Pancreas (tissue), 10 donors: ENCODE results near the gene STX11. TPM values are rescaled to one million over a fixed set of nuclear protein-coding genes. Genes with fewer than 3 reads are reported as not detected.

Source experiments
- ATAC-seq, 4 donors: fragments of 200-7000 bp; cut with Tn5 transposase; one replicate each; pipeline versions ENCODE4 v1.8.0 to v1.9.1; 2020; ENCODE audit warnings: mild to moderate bottlenecking in 4 of 4, moderate library complexity in 4 of 4
- DNase-seq, 6 donors: peaks; one replicate each; pipeline ENCODE4 v3.0.0-alpha.2; 2020
- FAIRE-seq: peaks from 2 replicates; lab custom pipeline; 2012; peaks lifted over from hg19 to GRCh38; lab: Jason Lieb, UNC
- H3K27ac ChIP-seq, 4 donors: fragments of 200-600 bp; sonication (generic); 1 replicate in 3 of 4; 2 replicates in 1 of 4; pipeline versions ENCODE4 v1.5.0 to v1.8.0; 2020
- H3K27me3 ChIP-seq, 4 donors: fragments of 200-600 bp; one replicate each; pipeline ENCODE4 v1.8.0; 2021
- H3K36me3 ChIP-seq, 3 donors: fragments of 200-600 bp; sonication (generic) in 1 of 3; one replicate each; pipeline versions ENCODE4 v1.5.0 to v1.8.0; 2020 to 2021
- H3K4me1 ChIP-seq, 3 donors: fragments of 200-600 bp; one replicate each; pipeline ENCODE4 v1.8.0; 2021
- H3K4me3 ChIP-seq, 4 donors: fragments of 200-600 bp; sonication (generic) in 2 of 4; one replicate each; pipeline versions ENCODE4 v1.5.0 to v1.8.0; 2020 to 2021
- H3K9me3 ChIP-seq, 4 donors: fragments of 200-600 bp; one replicate each; pipeline ENCODE4 v1.8.0; 2021
- CTCF ChIP-seq, 4 donors: fragments of 200-600 bp; sonication (generic) in 3 of 4; IDR thresholded peaks; one replicate each; pipeline versions ENCODE4 v1.5.0 to v1.8.0; 2021; ENCODE audit warnings: antibody characterized with exemption in 4 of 4
- WGBS, 2 donors: extraction: QIAGEN DNeasy Blood & Tissue Kit; methylation state at CpG; one replicate each; pipeline ENCODE4 v1.1.7; 2013; 5-methylcytosine and 5-hydroxymethylcytosine counted together
- intact Hi-C, 3 donors: fragments of 100-400 bp; cut with DNase I; formaldehyde crosslinking; loops; one replicate each; pipeline versions ENCODE4 v1.11.1 to v1.14.2; 2022
- polyA plus RNA-seq, 2 donors: library from polyadenylated mRNA; stranded (reverse); fragments of 200-250 nt; gene quantifications; one replicate each; pipeline ENCODE4 v1.2.3, GENCODE V29; 2013
- total RNA-seq, 6 donors: library from RNA; stranded (reverse); fragmentation: NEBNext Ultra II Directional in 4 of 6; extraction: Animal tissue kit (Norgen Biotek cat#: 25700) in 4 of 6; gene quantifications; one replicate each; pipeline versions ENCODE4 v1.2.1 to v1.2.4, GENCODE V29; 2021 to 2023
- donor health status: healthy with polysubstance abuse.
- donor health status: DM: no; HTN: no; CAD: no; lungs with moderate emphysema.
- donor health status: DM: no; HTN: no; CAD: no.
- donor health status: control.
- donor health status: control.
- donor health status: Bipolar disorder and iron deficiency.
- donor health status: DM: yes; HTN: yes; CAD: no.
- donor health status: DM: no; HTN: no; CAD: no.
- donor health status: DM: no; HTN: no; CAD: no.
- donor health status: DM: yes; HTN: yes; CAD: no.

STX11 gene
- total RNA-seq (1 to 10 TPM in 4 of 6 donors, under 1 TPM in 2; 0.47 to 2.6 (median 1.0) TPM), polyA plus RNA-seq (1 to 10 TPM; 1.1 TPM)

DNA sequence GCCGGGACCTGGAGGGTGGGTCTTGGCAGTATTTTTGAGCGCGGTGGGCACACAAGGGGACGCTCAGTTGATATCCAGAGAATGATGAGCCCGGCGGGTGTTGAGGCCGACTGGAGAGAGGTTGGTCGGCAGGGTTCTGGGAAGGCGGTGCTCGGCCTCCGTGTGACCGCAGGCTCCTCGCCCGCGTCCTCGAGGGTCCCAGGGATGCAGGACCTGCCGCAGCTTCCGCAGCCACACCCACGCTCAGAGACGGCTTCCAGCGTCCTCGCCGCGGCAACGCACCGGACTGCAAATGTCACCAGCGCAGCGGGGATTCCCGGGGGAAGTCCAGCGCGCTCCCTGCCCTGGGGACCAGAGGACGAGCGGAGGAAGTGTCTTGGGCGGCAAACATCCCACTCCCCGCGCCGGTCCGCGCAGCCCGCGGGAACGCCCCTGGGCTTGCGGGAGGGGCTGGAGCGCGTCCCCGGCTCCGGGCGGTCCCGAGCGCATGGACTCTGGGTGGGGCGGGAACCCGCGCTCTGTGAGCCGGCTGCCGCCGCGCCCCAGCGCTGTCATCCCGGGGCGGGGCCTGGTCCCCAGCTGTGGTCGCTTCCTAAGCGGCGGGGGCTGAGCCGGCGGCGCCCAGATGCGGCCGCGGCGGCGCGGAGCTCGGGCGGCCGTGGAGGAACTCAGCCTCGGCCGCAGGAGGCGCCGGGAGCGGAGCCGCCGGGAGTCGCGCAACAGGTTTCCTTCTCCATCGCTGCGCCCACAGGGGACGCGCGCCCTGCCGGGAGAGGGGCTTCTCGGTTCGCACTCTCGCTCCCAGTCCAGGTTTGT lies at the start of gene STX11:
Gene STX11, plus strand, starts transcription at position 624 of the 816 bp plus-strand sequence. CDS start 36,111 bp downstream, outside the sequence.
- Histone ChIP-seq H3K36me3 (no peaks in the 10 kb centered on the region), H3K9me3 (no peaks in the 10 kb centered on the region), H3K27ac (peak within 1 kb of the TSS in 2 of 4 donors; percentile 32 to 38), H3K4me1 (no peaks in the 10 kb centered on the region), H3K4me3 (peak within 1 kb of the TSS; percentile 63 to 86 (median 72)), H3K27me3 (no peaks in the 10 kb centered on the region)
- no peak for FAIRE-seq
- DNase-seq: peak; percentile 37 to 81 (median 57)
- intact Hi-C loops: no loop called here
- no peak for TF ChIP-seq CTCF (IDR thresholded peaks at IDR 0.05)
- ATAC-seq: peak; percentile 76 to 87 (median 86)
- WGBS, 2 donors: 1% methylated on average over 77 to 93 of the region's 93 CpGs

GRCh38 chr6:144103026-144103563 lies 47.2 kb upstream of the STX11 start:
- Histone ChIP-seq H3K27ac (no peak overlapping the region), H3K4me1 (no peaks in the 10 kb centered on the region), H3K27me3 (no peaks in the 10 kb centered on the region), H3K36me3 (no peaks in the 10 kb centered on the region), H3K4me3 (no peak overlapping the region), H3K9me3 (no peaks in the 10 kb centered on the region)
- intact Hi-C loops: loop anchor here in 2 of 3 donors (10.0 kb wide), 3 partner anchors 112 to 382 kb away; no protein-coding TSS in a partner anchor
- 64 to 75% methylated on average over 4 of the region's 4 CpGs for WGBS, 2 donors
- ATAC-seq: no peak
- no peak for DNase-seq
- no peak for TF ChIP-seq CTCF (IDR thresholded peaks at IDR 0.05)
- no peak for FAIRE-seq

GRCh38 chr6:144104488-144104887 lies 45.8 kb upstream of the STX11 start:
- Histone ChIP-seq H3K4me1 (no peaks in the 10 kb centered on the region), H3K27me3 (no peaks in the 10 kb centered on the region), H3K9me3 (no peaks in the 10 kb centered on the region), H3K4me3 (no peak overlapping the region), H3K36me3 (no peaks in the 10 kb centered on the region), H3K27ac (no peak overlapping the region)
- intact Hi-C loops: loop anchor here in 2 of 3 donors (10.0 kb wide), 3 partner anchors 110 to 380 kb away; no protein-coding TSS in a partner anchor
- TF ChIP-seq CTCF (IDR thresholded peaks at IDR 0.05): no peak
- WGBS, 2 donors: 41 to 53% methylated on average over 4 of the region's 4 CpGs
- no peak for FAIRE-seq
- DNase-seq: no peak
- ATAC-seq: no peak

- DNase-seq (peak in 3 of 6 donors; percentile 8 to 24 (median 20)), FAIRE-seq (peak; percentile 97), ATAC-seq (peak; percentile 72 to 91 (median 90))
- Histone ChIP-seq H3K9me3 (no peaks in the 10 kb centered on the region), H3K4me3 (no peak overlapping the region), H3K36me3 (no peaks in the 10 kb centered on the region), H3K27me3 (no peaks in the 10 kb centered on the region), H3K27ac (no peak overlapping the region), H3K4me1 (no peaks in the 10 kb centered on the region)
- TF ChIP-seq CTCF (IDR thresholded peaks at IDR 0.05): peak in 3 of 4 donors; percentile 33 to 43 (median 35)
- intact Hi-C loops: loop anchor here in 2 of 3 donors (10.0 kb wide), 3 partner anchors 110 to 380 kb away; no protein-coding TSS in a partner anchor
- WGBS, 2 donors: 0 to 1% methylated on average over 2 of the region's 2 CpGs
These were observed 45.3 kb upstream of the STX11 start for GRCh38 chr6:144104898-144105487.
